ENCODE measurements around the gene GAS2L2.

DNA sequence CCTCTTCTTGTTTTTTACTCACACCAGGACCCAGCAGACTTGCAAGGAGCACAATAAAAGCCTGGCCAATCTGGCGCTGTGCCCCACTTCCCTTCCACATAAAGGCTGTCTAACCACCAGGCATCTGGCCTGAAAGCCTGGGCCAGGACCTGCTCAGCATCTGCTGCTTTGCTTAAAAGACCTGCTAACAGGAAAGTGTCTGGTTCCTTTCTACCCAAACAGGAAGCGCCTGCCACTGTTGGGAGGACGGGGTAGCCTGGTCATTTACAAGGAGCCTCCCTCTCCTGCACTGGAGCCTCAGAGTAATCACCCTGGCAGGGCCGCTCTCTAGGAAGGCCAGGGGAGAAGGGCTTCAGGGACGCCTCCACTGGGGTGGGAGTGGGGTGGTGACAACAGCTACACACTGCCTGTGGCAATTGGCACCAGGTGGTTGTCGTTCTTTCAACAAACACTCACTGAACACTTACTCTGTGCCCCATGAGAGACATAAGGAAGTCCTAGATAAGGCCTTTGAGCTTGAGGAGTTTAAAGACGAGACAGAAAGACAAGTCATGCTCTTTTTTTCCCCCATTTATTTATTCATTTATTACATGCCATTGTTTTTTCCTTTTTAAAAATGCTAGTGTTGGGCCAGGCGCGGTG, 48.7 kb upstream of the GAS2L2 start:
- TF ChIP-seq ZNF274 (IDR thresholded peaks at IDR 0.05; ENCODE audit: low read depth, low read length) (no peak), SUZ12 (IDR thresholded peaks at IDR 0.05; ENCODE audit: extremely low read depth, insufficient read depth, insufficient read length) (no peak), YY1 (IDR thresholded peaks at IDR 0.05; ENCODE audit: insufficient read depth, insufficient read length) (no peak)
